Dermis microvascular lymphatic vessel endothelial cell (primary cell): Measurements from ENCODE around the gene CST6. TPM values are rescaled to one million over a fixed set of nuclear protein-coding genes. Genes with fewer than 3 reads are reported as not detected.
"Not testable (repeated sequence)": the region's sequence is repeated elsewhere in the genome, so short reads cannot be mapped to it uniquely, and the experiment has no call there.

Experiments used
- DNase-seq, 2 donors: peaks; one replicate each; pipeline versions ENCODE4 v3.0.0 to v3.0.0-alpha.2; 2010; ENCODE audit warnings: low read depth in 2 of 2
- total RNA-seq: library from RNA; depleted of rRNA; stranded (reverse); fragments of >200 nt; gene quantifications from 2 replicates; pipeline ENCODE4 v1.2.1, GENCODE V29; 2014

The CST6 gene
- total RNA-seq, 1 donor from 2014 or later, result 0.64 TPM

DNA sequence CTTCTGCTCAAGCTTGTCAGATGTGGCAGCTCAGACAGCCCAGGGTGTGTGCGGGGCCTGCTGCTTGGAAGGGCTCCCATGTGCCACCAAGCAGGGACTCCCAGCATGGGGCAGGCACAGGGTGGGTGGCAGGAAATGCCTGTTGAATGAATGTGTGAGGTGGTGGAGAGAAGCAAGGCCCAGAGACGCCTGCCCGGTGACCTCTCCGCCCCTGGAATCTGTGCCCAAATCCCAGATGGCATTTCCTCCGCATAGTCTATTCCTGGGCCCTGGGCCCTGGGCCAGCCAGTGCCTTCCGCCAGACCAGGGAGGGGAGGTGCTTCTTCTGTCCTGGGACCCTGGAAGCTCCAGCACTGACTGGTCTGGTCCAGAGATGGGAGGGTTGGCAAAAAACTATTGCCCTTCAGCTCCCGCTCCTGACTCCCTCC, 3.7 kb downstream of the CST6 start:
- DNase-seq, result peak; percentile 36 to 79

DNA sequence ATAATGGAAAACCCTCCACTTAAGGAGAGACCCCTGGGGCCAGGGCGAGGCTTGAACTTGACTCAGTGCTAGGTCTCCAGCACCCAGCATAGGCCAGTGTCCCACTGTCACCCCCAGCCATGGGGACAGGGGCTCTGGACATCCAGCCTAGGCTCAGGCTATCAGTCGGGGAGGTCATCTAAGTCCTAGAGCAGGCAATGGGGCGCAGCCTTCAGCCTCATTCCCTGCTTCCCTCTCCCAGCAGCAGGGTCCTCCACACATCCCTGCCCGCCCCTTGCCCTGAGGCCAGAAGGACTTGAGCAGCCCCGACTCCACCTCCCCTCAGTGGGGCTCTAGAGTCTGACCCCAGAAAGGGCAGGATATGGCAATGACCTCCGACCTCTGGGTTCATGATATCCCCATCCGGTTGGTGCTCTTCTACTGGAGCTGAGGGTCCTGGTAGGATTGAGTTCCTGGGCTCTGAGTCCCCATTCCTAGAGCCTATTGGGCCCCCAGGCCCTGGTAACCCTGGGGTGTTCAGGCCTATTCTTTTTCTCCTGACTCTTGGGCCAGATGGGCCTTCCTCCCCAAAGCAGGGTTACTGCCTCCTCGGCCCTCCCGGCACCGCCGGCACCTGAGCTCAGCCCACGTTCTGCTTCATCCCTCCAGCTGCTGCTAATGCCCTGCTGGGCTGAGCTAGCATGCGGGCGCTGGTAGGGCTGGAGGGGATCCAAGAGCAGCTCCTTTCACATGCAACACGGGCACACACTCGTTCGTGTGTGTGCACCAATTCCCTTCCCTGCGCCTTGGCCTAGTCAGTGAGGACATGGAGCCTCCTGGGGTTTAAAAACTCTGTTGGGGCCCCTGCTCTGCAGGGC, 4.4 kb downstream of the CST6 start:
- DNase-seq, result no peak

DNA sequence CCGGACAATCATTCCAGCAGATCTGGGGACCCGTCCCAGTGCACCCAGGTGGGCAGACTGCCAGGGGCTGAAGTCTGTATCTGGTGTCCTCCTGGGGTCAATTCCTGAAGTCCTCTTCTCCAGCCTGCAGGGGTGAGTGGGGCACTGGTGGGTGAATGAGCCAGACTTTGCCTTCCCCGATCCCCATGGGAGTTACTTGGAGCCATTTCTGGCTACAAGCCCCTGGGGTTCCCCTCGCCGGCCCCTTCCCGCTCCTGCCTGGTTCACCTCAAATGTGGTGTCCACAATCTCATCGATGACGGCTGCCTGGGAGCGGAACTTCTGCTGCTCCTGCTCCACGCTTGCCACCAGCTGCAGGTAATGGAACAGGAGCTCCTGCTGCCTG, 5.0 kb downstream of the CST6 start:
- DNase-seq, result no peak

DNA sequence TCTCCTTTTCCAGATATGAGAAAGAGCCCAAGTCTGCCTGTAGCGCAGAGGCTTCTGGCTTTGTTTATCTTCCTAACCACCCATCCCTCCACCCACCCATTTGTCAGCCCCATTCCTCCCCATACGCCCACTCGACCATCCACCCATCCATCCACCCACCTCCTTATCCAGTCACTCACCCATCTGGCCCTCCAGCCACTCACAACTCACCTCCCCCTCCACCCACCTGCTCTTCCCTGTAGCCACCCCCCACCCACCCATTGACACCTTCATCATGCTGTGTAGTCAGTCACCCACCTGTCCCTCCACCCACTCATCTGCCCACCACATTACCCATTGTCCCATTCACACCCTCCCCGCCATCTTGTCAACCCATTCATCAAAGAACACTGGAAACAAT, 5.5 kb downstream of the CST6 start:
- no peak for DNase-seq

DNA sequence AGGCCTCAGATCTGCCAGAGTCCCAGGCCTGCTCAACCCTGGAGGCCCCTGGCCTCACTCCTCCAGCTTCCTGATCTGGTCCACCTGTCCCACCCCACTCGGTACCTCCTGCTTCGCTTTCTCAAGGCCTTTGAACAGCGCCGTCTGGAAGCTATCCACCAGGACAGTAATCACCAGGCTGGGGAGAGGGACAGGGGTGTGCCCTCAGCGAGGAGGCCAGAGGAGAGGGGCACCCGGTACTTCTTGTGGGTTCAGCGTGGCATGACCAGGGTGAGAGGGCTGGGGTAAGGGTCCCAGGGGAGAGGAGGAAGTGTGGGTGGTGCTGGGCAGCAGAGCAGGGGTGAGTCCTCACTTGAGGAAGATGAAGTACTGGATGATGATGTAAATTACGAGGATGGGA, 8.4 kb downstream of the CST6 start:
- DNase-seq, result no peak

DNA sequence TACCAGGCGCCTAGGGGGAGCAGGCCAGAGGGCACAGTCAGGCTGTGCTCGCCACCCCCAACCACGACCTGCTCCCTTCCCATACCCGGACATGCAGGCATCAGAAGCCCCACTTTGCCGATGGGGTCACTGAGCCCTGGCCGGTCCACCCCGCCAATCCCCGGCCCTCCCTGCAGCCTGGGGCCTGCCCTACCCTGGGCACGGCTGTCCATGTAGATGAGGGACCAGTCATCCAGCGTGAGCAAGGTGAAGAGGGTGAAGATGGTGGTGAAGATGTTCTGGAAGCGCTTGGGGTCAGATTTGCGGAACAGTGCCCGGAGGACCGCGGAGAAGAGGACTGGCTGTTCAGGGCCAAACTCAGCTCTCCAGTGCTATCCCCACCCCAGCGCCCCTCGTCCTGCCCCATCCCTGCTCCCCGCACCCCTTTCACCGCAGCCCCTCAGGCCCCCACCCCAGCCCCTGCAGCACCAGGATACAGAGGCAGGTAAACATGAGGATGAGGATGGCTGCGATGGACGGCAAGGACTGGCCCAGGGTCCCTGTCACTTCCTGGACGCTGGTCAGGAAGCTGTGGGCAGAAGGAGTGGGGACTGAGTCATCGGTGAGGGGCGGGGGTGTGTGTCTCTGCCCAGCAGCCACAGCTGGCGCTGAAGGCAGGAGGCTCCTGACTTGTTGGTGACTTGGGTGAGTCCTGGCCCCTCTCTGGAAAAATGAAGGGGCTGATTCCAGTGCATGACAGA, 9.0 kb downstream of the CST6 start:
- peak; percentile 43 to 88 for DNase-seq

DNA sequence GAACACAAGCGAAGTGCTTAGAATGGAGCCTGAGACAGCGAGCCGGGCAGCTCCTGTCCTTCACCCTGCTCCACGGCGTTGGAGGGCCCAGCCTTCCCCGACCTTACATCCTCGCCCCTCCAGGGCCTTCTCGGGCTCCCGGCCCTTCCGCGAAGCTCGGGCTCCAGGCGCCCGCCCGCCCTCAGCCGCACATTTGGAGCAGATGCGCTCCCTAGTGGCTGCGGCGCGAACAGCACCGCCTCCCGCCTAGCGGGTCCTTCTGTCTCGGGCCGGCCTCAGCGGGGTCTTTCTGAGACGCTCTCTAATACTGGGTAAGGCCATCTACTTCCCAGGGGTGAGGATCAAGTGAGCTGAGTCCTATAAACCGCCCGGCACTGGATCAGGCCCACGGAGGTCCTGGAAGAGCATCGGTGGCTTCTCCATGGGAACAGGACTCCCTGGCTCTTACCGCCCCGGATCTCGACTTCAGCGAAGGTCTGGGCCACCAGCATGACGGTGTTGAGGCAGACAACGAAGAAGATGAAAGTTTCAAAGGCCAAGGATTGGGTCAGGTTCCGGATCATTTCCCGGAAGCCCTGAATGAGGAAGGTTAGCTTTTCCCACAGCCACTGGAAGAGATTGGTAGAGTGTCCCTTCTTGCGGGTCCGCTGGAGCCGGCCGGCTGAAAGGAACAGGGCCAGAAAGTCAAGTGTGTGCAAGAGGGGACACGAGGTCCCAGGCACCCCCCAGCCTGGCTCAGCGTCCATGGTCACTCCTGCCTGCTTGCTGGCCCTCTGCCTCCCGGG, 10.8 kb downstream of the CST6 start:
- DNase-seq, result peak in 1 of 2 donors; percentile 58

DNA sequence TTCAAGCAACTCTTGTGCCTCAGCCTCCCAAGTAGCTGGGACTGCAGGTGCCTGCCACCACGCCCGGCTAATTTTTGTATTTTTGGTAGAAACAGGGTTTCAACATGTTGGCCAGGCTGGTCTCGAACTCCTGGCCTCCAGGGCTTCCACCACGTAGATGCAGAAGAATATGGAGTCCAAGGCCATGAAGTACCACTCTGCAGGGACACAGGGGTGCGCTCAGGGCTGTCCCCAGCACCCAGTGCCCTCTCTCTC, 11.3 kb downstream of the CST6 start:
- DNase-seq, result not testable (repeated sequence)

DNA sequence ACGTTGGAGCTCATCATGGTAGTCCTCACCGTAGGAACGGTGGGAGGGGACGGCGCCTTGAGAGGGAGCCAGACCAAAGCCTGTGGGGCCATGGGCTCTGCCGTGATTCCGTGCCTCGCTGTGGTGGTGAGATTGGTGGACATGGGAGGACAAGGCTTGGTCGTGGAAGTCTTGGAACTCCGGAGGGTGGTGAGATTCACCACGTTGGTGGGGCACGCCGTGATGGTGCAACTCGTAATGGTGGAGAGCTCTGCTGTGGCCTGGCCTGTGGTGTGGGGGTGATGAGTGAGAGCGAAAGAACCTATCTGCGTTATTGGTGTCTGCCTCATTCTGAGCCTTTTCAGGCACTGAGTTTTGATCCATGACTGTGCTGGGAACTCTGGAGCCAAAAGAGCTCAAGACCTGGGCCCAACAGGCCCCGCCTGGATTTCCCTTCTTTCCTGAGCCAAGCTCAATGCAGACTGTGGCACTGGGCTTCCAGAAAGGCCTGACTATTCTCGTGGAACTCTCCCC, 14.3 kb downstream of the CST6 start, which contains the start of gene CATSPER1:
Gene CATSPER1 (minus strand): TSS at position 463 of the 513 bp plus-strand sequence. CDS start 100 bp downstream, at position 363.
- no peak for DNase-seq

DNA sequence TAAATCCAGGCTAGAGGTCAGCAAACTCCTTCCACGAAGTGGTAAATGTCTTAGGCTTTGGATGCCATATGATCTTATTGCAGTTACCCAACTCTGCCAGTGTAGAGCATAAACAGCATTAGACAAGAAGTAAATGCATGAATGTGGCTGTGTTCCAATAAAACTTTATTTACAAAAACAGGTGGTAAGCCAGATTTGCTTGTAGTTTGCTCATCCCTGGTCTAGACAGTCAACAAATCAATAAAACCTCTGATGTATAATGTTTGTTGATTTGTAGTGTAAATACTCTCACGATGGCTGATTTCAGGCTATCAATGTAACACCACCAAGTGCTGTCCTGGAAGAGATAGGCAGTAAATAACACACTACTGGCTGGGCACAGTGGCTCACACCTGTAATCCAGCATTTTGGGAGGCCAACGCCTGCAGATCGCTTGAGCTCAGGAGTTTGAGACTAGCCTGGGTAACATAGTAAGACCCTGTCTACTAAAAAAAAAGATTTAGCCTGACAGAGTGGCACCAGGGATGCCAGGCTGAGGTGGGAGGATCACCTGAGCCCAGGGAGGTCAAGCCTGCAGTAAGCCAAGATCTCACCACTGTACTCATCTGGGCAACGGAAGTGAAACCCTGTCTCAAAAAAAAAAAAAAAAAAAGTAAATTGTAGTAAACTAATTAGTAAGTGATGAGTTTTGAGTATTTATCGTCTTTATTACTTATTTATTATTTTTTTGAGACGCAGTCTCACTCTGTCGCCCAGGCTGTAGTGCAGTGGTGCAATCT, 21.3 kb downstream of the CST6 start:
- DNase-seq, result no peak

DNA sequence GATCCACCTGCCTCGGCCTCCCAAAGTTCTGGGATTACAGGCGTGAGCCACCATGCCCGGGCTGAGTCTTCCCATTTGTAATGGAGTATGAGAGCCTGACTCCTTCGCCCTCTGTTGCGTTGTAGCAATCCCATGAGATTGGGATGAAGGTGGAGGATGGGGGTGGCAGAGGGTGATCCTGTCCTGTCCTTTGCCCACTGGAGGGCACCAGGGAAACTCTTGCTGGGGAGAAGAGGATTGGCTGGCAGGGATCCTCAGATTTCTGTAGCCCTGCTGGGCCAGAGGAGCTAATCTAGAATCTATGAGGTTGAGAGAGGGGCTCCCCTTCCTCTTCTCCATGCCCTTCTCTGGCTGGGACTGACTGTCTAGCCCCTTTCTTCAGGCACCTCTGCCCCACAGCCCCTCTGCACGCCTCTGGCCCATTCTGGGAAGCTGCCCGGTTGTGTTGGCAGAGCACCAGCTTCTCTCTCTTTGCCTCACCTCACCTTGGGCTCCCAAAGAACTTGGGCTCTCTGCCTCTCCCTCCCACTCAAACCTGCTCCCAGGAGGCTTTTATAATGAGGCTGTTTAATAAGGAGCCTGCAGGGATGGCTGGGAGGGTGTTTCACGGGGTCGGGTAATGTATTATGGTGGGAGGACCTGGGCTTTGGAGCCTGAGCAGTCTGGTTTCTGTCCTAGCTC, 24.0 kb downstream of the CST6 start:
- DNase-seq, result no peak

DNA sequence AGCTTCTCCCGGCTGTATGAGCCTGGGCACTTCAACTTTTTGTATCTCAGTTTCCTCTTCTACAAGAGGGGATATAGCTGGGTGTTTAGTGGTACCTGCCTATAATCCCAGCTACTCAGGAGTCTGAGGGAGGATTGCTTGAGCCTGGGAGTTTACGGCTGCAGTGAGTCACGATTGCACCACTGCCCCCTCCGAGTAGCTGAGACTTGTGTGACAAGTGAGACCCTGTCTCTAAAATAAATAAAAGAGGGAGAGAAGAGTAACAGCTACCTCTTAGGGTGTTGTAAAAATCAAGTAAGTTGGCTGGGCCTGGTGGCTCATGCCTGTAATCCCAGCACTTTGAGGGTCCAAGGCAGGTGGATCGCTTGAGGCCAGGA, 24.5 kb downstream of the CST6 start:
- no peak for DNase-seq

DNA sequence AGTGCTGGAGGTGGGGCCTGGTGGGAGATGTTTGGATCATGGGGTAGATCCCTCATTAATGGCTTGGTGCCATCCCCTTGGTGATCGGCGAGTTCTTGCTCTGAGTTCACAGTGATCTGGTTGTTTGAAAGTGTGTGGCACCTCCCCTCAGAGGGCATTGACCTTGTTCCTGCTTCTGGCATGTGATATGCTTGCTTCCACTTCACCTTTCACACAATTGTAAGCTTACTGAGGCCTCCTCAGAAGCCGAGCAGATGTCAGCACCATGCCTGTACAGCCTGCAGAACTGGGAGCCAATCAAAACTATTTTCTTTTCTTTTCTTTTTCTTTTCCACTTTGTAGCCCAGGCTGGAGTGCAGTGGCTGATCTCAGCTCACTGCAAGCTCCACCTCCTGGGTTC, 25.5 kb downstream of the CST6 start:
- no peak for DNase-seq

DNA sequence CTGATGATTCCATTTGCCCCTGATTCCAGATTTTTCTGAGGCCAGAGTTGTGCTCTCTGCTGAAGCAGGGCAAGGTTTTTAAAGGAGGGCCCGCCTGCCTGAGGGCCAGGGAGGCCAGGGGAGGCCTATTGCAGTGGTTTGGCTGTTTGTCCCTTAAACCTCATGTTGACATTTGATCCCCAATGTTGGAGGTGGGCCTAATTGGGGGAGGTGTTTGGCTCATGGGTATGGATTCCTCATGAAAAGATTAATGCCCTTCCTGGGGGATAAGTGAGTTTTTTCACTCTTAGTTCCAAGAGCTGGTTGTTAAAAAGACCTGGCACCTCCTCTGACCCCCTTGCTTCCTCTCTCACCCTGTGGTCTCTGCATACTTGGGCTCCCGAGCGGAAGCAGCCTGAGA, 28.0 kb downstream of the CST6 start:
- DNase-seq, result no peak

DNA sequence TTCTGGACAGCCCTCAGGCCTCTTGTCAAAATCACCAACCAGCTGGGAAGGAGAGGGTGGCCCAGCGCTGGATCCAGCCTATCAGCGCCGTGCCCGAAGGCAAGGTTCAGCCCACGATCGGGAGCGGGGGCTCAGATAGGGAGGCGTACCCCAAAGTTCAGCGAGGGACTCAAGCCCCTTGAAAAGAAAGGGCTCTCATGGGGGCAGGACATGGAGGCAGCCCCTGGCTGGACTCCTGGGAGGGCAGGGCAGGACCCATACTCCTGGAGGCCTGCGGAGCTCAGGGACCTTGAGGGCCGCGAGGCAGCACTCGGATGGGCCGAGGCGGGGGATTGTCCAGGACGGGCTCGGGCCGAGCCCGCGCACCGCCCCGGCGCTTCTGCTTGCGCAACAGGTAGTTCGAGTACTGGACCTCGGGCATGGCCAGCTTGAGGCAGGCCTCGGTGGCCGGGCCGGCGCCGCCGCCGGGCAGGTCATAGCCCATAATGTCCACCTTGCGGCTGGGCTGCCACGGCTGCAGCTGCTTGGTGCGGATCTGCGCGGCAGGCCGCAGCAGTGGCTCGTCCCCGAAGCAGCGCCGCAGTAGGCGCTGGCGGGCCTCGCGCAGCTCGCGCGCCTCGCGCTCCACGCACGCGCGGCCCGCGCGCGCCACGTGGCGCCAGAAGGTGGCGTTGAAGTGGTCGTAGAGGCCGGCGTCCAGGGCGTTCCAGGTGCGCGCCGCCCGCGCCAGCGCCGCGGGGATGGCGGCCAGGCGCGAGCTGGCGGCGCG, 30.6 kb downstream of the CST6 start:
- no peak for DNase-seq

DNA sequence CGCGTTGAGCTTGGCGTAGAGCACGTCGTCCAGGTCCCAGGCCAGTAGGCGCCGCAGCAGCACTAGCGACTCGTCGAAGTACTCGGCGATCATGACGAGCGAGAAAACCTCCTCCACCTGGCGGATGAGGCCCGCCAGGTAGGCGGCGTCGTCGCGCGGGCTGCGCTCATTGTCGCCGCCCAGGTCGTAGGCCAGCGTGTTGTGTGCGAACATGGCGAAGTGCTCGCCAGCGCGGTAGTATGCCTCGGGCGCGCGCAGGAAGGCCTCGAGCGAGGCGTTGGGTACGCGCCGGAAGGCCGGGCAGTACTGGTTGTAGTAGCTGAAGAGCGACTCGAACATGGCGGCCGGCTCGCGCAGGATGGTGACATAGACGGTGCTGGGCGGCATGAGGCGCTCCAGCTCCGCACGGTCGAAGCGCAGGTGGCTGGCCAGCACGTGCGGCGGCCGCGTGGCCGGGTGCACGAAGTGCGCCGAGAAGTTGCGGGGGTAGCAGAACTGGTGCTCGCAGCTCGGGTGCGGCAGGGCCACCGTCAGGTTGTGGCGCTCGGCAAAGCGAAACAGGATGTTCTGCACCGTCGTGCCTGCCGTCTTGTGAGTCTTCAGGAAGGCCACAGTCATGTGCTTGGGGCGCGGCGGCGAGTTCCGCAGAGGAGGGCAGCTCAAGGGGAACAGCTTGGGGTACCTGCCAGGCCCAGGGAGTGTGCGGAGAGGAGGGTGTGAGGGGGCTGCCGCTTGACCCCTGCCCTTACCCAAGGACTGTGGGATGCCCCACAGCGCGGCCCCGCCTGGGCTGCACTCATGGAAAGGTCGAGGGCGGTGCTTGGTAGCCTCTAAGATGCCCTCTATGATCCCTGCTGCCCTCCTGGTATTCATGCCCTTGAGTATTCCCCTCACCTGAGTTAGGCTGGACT, 31.4 kb downstream of the CST6 start:
- DNase-seq, result no peak

DNA sequence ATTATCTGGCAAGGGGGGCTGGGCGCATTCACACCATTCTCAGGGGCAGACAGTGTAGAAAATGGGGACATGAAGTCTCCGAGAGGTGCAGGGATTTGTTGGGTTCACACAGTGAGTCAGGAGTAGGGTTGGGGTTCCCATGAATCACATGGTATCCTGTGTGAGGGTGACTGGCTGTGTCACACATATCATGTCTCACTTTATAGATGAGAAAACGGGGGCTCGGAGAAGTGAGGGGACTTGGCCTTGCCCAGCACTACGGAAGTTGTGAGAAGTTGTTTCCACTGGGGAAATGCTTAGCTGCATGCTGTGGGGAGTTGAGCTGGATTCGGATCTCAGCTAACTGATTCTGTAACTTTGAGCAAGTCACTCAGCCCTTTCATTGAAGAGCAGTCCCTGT, 32.9 kb downstream of the CST6 start:
- DNase-seq, result no peak

DNA sequence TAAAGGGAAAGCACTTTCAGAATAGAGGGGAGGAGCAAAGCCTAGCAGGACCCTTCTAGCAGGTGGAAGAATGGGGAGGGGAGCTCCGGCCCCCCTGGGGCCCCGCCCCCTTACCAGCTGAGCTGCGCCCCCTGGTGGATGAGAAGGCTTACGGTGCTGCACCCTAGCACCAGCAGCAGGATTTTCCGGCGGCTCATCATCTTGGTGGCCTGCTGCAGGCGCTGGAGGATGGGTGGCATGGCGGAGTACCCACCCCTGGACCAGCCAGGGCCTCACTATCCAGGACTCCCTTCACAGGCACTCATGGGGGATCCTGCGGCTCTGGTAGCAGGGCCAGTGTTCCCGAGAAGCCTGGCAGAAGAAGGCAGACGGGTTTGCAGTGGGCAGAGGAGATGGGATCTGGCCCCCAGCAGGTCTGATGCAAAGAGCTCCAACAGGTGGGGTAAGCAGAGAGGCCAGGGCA, 33.4 kb downstream of the CST6 start:
- peak; percentile 48 to 82 for DNase-seq

DNA sequence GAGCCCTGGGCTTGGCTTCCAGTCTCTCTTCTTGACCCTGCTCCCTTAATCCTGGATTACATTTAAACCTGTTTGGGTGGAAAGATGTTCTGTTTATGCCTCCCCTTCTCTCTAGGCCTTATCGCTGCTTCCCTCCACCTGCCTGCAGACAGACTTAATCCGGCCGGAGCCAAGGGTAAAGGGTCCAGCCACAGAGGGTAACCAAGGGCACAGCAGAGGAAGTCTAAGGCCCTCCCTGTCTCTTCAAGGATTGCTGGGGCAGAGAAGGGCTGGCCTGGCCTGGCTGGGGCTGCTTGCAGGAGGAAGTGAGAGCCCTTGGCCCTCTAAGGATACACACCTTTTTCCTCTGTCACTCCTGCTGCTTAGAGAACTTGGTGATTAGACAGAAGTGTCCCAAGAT, 35.1 kb downstream of the CST6 start:
- DNase-seq, result no peak
